H1 (cell line): ENCODE measurements around the gene FAM237A. TPM values are rescaled to one million over a fixed set of nuclear protein-coding genes. Genes with fewer than 3 reads are reported as not detected.

Experiments
- CTCF ChIA-PET: fragments of 300-600 bp; sonication (Branson Sonifier 250); formaldehyde crosslinking; loops from one replicate; lab custom pipeline; 2021; ENCODE audit not compliant: partially characterized antibody; lab: Charles Lee
- POLR2A ChIA-PET: fragments of 300-600 bp; sonication (Branson Sonifier 250); formaldehyde crosslinking; loops from one replicate; lab custom pipeline; 2021; ENCODE audit warnings: inconsistent platforms; ENCODE audit not compliant: partially characterized antibody; lab: Charles Lee
- DNase-seq, 2 experiments: peaks; one replicate each; pipeline versions ENCODE4 v3.0.0 to v3.0.0-alpha.2; 2010 to 2022; ENCODE audit warnings: low spot score in 2 of 2, low read depth in 1 of 2, mixed read lengths in 1 of 2
- FAIRE-seq: peaks from 2 replicates; lab custom pipeline; 2011; peaks lifted over from hg19 to GRCh38; lab: Jason Lieb, UNC
- H2AFZ ChIP-seq: 2 replicates; pipeline ENCODE4 v1.8.1; 2012; ENCODE audit warnings: low read length, inconsistent platforms
- H2AK5ac ChIP-seq: 2 replicates; pipeline ENCODE4 v1.6.1; 2013; ENCODE audit warnings: low read depth, low read length
- H2BK120ac ChIP-seq: replicated peaks from 2 replicates; pipeline ENCODE3; 2013; ENCODE audit warnings: low read depth, low read length, inconsistent platforms
- H2BK12ac ChIP-seq: 2 replicates; pipeline ENCODE4 v1.6.1; 2013; ENCODE audit warnings: low read depth, low read length
- H2BK15ac ChIP-seq: 2 replicates; pipeline ENCODE4 v1.6.1; 2013; ENCODE audit warnings: low read length
- H2BK20ac ChIP-seq: 2 replicates; pipeline ENCODE4 v1.6.1; 2013; ENCODE audit warnings: low read length
- H2BK5ac ChIP-seq: 2 replicates; pipeline ENCODE4 v1.6.1; 2013; ENCODE audit warnings: low read depth, low read length
- H3K14ac ChIP-seq: 2 replicates; pipeline ENCODE4 v1.6.1; 2013; ENCODE audit warnings: inconsistent platforms; ENCODE audit not compliant: insufficient read length
- H3K18ac ChIP-seq: 2 replicates; pipeline ENCODE4 v1.6.1; 2013; ENCODE audit warnings: low read length; ENCODE audit errors: extremely low read depth
- H3K23ac ChIP-seq: 2 replicates; pipeline ENCODE4 v1.6.1; 2013; ENCODE audit warnings: inconsistent platforms; ENCODE audit not compliant: insufficient read length
- H3K23me2 ChIP-seq: 2 replicates; pipeline ENCODE4 v1.6.1; 2013; ENCODE audit warnings: low read depth, low read length
- H3K27ac ChIP-seq: 2 replicates; pipeline ENCODE4 v1.6.1; 2011; ENCODE audit warnings: low read depth, low read length, inconsistent platforms
- H3K27me3 ChIP-seq, 4 experiments: replicated peaks in 1 of 4; 1 replicate in 1 of 4; 2 replicates in 3 of 4; pipeline versions ENCODE4 v1.6.1 to v1.8.1; 2011 to 2013; ENCODE audit warnings: low read length in 3 of 4, mild to moderate bottlenecking in 3 of 4, inconsistent platforms in 2 of 4, mixed read lengths in 2 of 4, moderate library complexity in 1 of 4; ENCODE audit not compliant: control insufficient read depth in 3 of 4, insufficient read depth in 3 of 4; ENCODE audit errors: extremely low read depth in 1 of 4
- H3K36me3 ChIP-seq, 4 experiments: 2 replicates each; pipeline versions ENCODE4 v1.6.1 to v1.8.1; 2011 to 2013; ENCODE audit warnings: mild to moderate bottlenecking in 4 of 4, low read length in 3 of 4, moderate library complexity in 2 of 4, control low read depth in 1 of 4, inconsistent platforms in 1 of 4; ENCODE audit not compliant: insufficient read depth in 4 of 4, control insufficient read depth in 2 of 4
- H3K4ac ChIP-seq: replicated peaks from 2 replicates; pipeline ENCODE3; 2013; ENCODE audit warnings: low read length, low read depth, mixed read lengths, inconsistent platforms; ENCODE audit not compliant: insufficient read length
- H3K4me1 ChIP-seq, 4 experiments: replicated peaks in 1 of 4; 1 replicate in 1 of 4; 2 replicates in 3 of 4; pipeline versions ENCODE4 v1.6.1 to v1.8.1; 2011 to 2013; ENCODE audit warnings: low read length in 3 of 4, inconsistent platforms in 2 of 4, mixed read lengths in 1 of 4; ENCODE audit not compliant: insufficient read depth in 4 of 4, control insufficient read depth in 3 of 4
- H3K4me2 ChIP-seq, 2 experiments: 2 replicates each; pipeline versions ENCODE4 v1.6.1 to v1.8.1; 2011 to 2013; ENCODE audit warnings: low read depth in 2 of 2, low read length in 2 of 2, control low read depth in 1 of 2, inconsistent platforms in 1 of 2, mild to moderate bottlenecking in 1 of 2; ENCODE audit not compliant: insufficient read depth in 1 of 2
- H3K4me3 ChIP-seq, 4 experiments: fragments of 200-600, 300-600 bp in 1 of 4; sonication (generic), shearing (Covaris generic), sonication (Bioruptor Twin) in 1 of 4; 2 replicates each; pipeline versions ENCODE4 v1.5.1 to v1.8.1; 2011 to 2016; ENCODE audit warnings: low read length in 4 of 4, low read depth in 3 of 4, control low read depth in 2 of 4, inconsistent platforms in 2 of 4, mild to moderate bottlenecking in 2 of 4, mixed read lengths in 1 of 4, moderate library complexity in 1 of 4; ENCODE audit not compliant: insufficient read depth in 2 of 4; ENCODE audit errors: extremely low read depth in 1 of 4
- H3K56ac ChIP-seq: replicated peaks from 2 replicates; pipeline ENCODE3; 2013; ENCODE audit warnings: low read depth, mild to moderate bottlenecking, mixed read lengths, low read length, inconsistent platforms; ENCODE audit not compliant: insufficient read length
- H3K79me1 ChIP-seq: 2 replicates; pipeline ENCODE4 v1.6.1; 2013; ENCODE audit warnings: low read depth, low read length, control low read depth
- H3K79me2 ChIP-seq, 2 experiments: 2 replicates each; pipeline versions ENCODE4 v1.6.1 to v1.8.1; 2012 to 2013; ENCODE audit warnings: low read length in 2 of 2, mild to moderate bottlenecking in 2 of 2, inconsistent platforms in 1 of 2; ENCODE audit not compliant: insufficient read depth in 2 of 2, control insufficient read depth in 1 of 2
- H3K9ac ChIP-seq, 4 experiments: replicated peaks in 1 of 4; 1 replicate in 1 of 4; 2 replicates in 3 of 4; pipeline versions ENCODE4 v1.6.1 to v1.8.1; 2011 to 2013; ENCODE audit warnings: low read depth in 3 of 4, low read length in 3 of 4, control low read depth in 2 of 4, mild to moderate bottlenecking in 2 of 4, moderate library complexity in 2 of 4, inconsistent platforms in 1 of 4; ENCODE audit errors: extremely low read depth in 1 of 4
- H3K9me3 ChIP-seq, 2 experiments: 2 replicates each; pipeline versions ENCODE4 v1.6.1 to v1.8.1; 2012 to 2013; ENCODE audit warnings: mild to moderate bottlenecking in 2 of 2, moderate library complexity in 2 of 2, control low read depth in 1 of 2, inconsistent platforms in 1 of 2, low read depth in 1 of 2, low read length in 1 of 2, mixed read lengths in 1 of 2; ENCODE audit not compliant: insufficient read depth in 2 of 2
- H4K20me1 ChIP-seq, 2 experiments: replicated peaks in 1 of 2; 2 replicates each; pipeline versions ENCODE3 to v1.8.1; 2011 to 2013; ENCODE audit warnings: inconsistent platforms in 2 of 2, low read length in 2 of 2, mild to moderate bottlenecking in 1 of 2; ENCODE audit not compliant: insufficient read depth in 2 of 2, control insufficient read depth in 1 of 2
- H4K5ac ChIP-seq: 2 replicates; pipeline ENCODE4 v1.6.1; 2013; ENCODE audit warnings: low read length, low read depth, mixed read lengths, inconsistent platforms; ENCODE audit not compliant: insufficient read length
- H4K8ac ChIP-seq: 2 replicates; pipeline ENCODE4 v1.8.0; 2013; ENCODE audit warnings: mild to moderate bottlenecking, moderate library complexity, low read length, inconsistent platforms; ENCODE audit not compliant: insufficient read depth; ENCODE audit errors: extremely low read depth
- H4K91ac ChIP-seq: replicated peaks from 2 replicates; pipeline ENCODE3; 2013; ENCODE audit warnings: low read length, mixed read lengths, inconsistent platforms; ENCODE audit not compliant: insufficient read length
- CBX5 ChIP-seq: fragments of 300-800, 300-1000 bp; sonication (generic); IDR thresholded peaks from 2 replicates; pipeline ENCODE4 v1.7.1; 2016; ENCODE audit warnings: antibody characterized with exemption, low read length, low read depth
- CTBP2 ChIP-seq: IDR thresholded peaks from 2 replicates; pipeline ENCODE4 v1.7.0; 2011; ENCODE audit warnings: borderline replicate concordance, mild to moderate bottlenecking, moderate library complexity, mixed read lengths, low read length; ENCODE audit not compliant: insufficient read depth, insufficient read length
- CTCF ChIP-seq, 3 experiments: IDR thresholded peaks; 1 replicate in 2 of 3; 2 replicates in 1 of 3; pipeline versions ENCODE4 v1.5.1 to v1.6.1; 2011; ENCODE audit warnings: low read length in 3 of 3, mild to moderate bottlenecking in 3 of 3, inconsistent platforms in 2 of 3, low read depth in 1 of 3, moderate library complexity in 1 of 3; ENCODE audit not compliant: insufficient read depth in 1 of 3; ENCODE audit errors: control extremely low read depth in 1 of 3
- E2F6 ChIP-seq: IDR thresholded peaks from 2 replicates; pipeline ENCODE4 v1.6.1; 2012; ENCODE audit warnings: inconsistent platforms
- JUN ChIP-seq: IDR thresholded peaks from 2 replicates; pipeline ENCODE4 v1.6.1; 2011; ENCODE audit warnings: low read depth, mild to moderate bottlenecking, improper control_type of control experiment, low read length
- KDM4A ChIP-seq: IDR thresholded peaks from one replicate; pipeline ENCODE4 v1.7.1; 2012; ENCODE audit warnings: low read depth, mild to moderate bottlenecking, moderate library complexity, low read length, inconsistent platforms; ENCODE audit not compliant: severe bottlenecking
- RFX5 ChIP-seq: IDR thresholded peaks from 2 replicates; pipeline ENCODE4 v1.6.1; 2011; ENCODE audit warnings: low read depth, low read length, improper control_type of control experiment, borderline replicate concordance
- SAP30 ChIP-seq: fragments of 300-600 bp; sonication (generic); IDR thresholded peaks from 2 replicates; pipeline ENCODE4 v1.7.1; 2012; ENCODE audit warnings: low read length, moderate library complexity, mild to moderate bottlenecking, inconsistent platforms; ENCODE audit not compliant: insufficient read depth, insufficient replicate concordance
- SIRT6 ChIP-seq: IDR thresholded peaks from one replicate; pipeline ENCODE4 v1.7.1; 2012; ENCODE audit warnings: low read length, inconsistent platforms
- SIX5 ChIP-seq: IDR thresholded peaks from 2 replicates; pipeline ENCODE4 v1.6.1; 2011; ENCODE audit warnings: mild to moderate bottlenecking, low read depth, low read length
- SP4 ChIP-seq: IDR thresholded peaks from 2 replicates; pipeline ENCODE4 v1.6.1; 2012; ENCODE audit warnings: low read length, inconsistent platforms
- TAF1 ChIP-seq: IDR thresholded peaks from 2 replicates; pipeline ENCODE4 v1.6.1; 2011; ENCODE audit warnings: mild to moderate bottlenecking, low read depth, low read length
- WGBS, 2 experiments: shearing (Covaris generic) in 1 of 2; methylation state at CpG; one replicate each; pipeline versions ENCODE4 v1.1.6 to v1.1.7; 2013 to 2015; ENCODE audit warnings: low lambda C conversion rate in 2 of 2, mixed read lengths in 2 of 2, inconsistent platforms in 1 of 2, low coverage in 1 of 2, missing lambda C conversion rate in 1 of 2; ENCODE audit not compliant: insufficient replicate concordance in 2 of 2, insufficient coverage in 1 of 2, insufficient read length in 1 of 2; ENCODE audit errors: extremely low coverage in 1 of 2, missing lambda C conversion rate in 1 of 2; 5-methylcytosine and 5-hydroxymethylcytosine counted together
- polyA plus RNA-seq, 7 experiments: library from polyadenylated mRNA; depleted of rRNA in 3 of 7; stranded (reverse) in 5 of 7; unstranded in 2 of 7; fragments of >200 nt in 5 of 7; fragments of 200-250 nt in 2 of 7; gene quantifications; 1 replicate in 5 of 7; 2 replicates in 1 of 7; 4 replicates in 1 of 7; pipeline versions ENCODE4 v1.2.1 to v1.2.3, GENCODE V29; 2011 to 2013; ENCODE audit warnings: missing spikeins in 2 of 7, mixed read lengths in 2 of 7
- total RNA-seq: library from RNA; stranded (reverse); fragmentation: NEBNext Ultra II Directional; extraction: Animal tissue kit (Norgen Biotek cat#: 25700); gene quantifications from 2 replicates; pipeline ENCODE4 v1.2.1, GENCODE V29; 2021

The FAM237A gene
- total and polyA plus RNA-seq, 2 of the 8 experiments (the other 6 are each of a cell fraction or from before 2014, with no cell fraction given), result not detected

GRCh38 chr2:206611191-206611590 is 31.1 kb upstream of the FAM237A start:
- no peak overlapping the region for H4K8ac ChIP-seq
- H3K36me3 ChIP-seq, result no peaks in the 10 kb centered on the region
- H3K14ac ChIP-seq, result no peak overlapping the region
- H3K23me2 ChIP-seq, result no peaks in the 10 kb centered on the region
- H3K4ac ChIP-seq, result no peak overlapping the region
- no peak overlapping the region for H3K56ac ChIP-seq
- no peaks in the 10 kb centered on the region for H4K20me1 ChIP-seq
- no peak overlapping the region for H4K91ac ChIP-seq
- H3K9me3 ChIP-seq, result no peaks in the 10 kb centered on the region
- H3K9ac ChIP-seq, result no peak overlapping the region
- no peak overlapping the region for H2BK120ac ChIP-seq
- no peaks in the 10 kb centered on the region for H3K79me2 ChIP-seq
- no peak overlapping the region for H2AFZ ChIP-seq
- DNase-seq (no peak), FAIRE-seq (no peak)
- H3K27me3 ChIP-seq, result no peaks in the 10 kb centered on the region
- ChIA-PET CTCF (interaction anchor here (1.4 kb wide), 1 partner anchor 15 kb away, joined by 5 read pairs; no protein-coding TSS in a partner anchor), POLR2A (no interaction called here)
- no peak overlapping the region for H3K27ac ChIP-seq
- H2BK15ac ChIP-seq, result no peak overlapping the region
- H3K23ac ChIP-seq, result no peak overlapping the region
- H3K18ac ChIP-seq, result no peak overlapping the region
- WGBS, 2 experiments, result 94% methylated on average over 6 of the region's 6 CpGs; no CpG with 5 or more reads in 1 of the 2 experiments
- H2BK12ac ChIP-seq, result no peak overlapping the region
- H3K4me1 ChIP-seq, result no peaks in the 10 kb centered on the region
- no peak overlapping the region for H3K4me2 ChIP-seq
- no peaks in the 10 kb centered on the region for H3K79me1 ChIP-seq
- no peak overlapping the region for H2BK5ac ChIP-seq
- H4K5ac ChIP-seq, result no peak overlapping the region
- H3K4me3 ChIP-seq, result no peak overlapping the region
- H2BK20ac ChIP-seq, result no peak overlapping the region
- no peak overlapping the region for H2AK5ac ChIP-seq
- TF ChIP-seq CBX5 (no peak), SIX5 (no peak), SAP30 (no peak), SP4 (no peak), JUN (no peak), SIRT6 (no peak), CTCF (IDR thresholded peaks at IDR 0.05; ENCODE audit: control extremely low read depth in 1 of 3, insufficient read depth in 1 of 3, low read depth in 1 of 3, low read length in 3 of 3) (no peak), KDM4A (no peak), CTBP2 (no peak), E2F6 (no peak), TAF1 (no peak), RFX5 (no peak)
